Coronary artery (tissue), 2 donors: Measurements from ENCODE around the gene PLEKHB1.

ENCODE experiments used
- DNase-seq: peaks from one replicate; pipeline ENCODE4 v3.0.0-alpha.2; 2017; ENCODE audit warnings: low spot score
- H3K27ac ChIP-seq, 2 donors: fragments of 200-600 bp; sonication (generic); one replicate each; pipeline ENCODE4 v1.5.1; 2016 to 2019
- H3K4me3 ChIP-seq: fragments of 200-600 bp; sonication (generic); 2 replicates; pipeline ENCODE4 v1.5.1; 2016; ENCODE audit warnings: mild to moderate bottlenecking, moderate library complexity
- CTCF ChIP-seq: fragments of 200-600 bp; sonication (generic); IDR thresholded peaks from one replicate; pipeline ENCODE4 v1.5.1; 2019; ENCODE audit warnings: antibody characterized with exemption

PLEKHB1 gene

DNA sequence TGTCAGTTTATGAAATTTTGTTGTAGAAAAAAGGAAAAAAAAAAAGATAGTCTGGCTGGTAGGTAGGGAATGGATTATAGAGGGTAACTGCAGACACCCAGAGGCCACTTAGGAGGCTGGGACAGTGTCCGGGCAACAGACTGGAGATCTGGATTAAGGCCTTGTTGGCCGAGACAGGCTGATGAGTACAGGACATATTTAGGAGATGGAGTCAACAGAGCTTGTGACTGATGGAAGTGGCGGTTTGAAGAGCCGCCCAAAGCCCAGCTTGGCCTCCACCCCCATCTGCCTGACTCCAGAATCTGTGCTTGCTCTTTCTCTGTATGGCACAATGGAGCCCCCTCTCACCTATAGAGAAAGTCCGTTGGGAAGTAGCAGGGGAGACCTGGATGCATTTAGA lies 7.6 kb downstream of the PLEKHB1 start:
- Histone ChIP-seq H3K27ac (no peak overlapping the region), H3K4me3 (no peak overlapping the region)
- no peak for TF ChIP-seq CTCF
- DNase-seq, result no peak

- DNase-seq, result no peak
- H3K4me3 ChIP-seq, result no peak overlapping the region
- TF ChIP-seq CTCF, result no peak
- no peak overlapping the region for H3K27ac ChIP-seq
Observed at GRCh38 chr11:73654482-73655021, 8.2 kb downstream of the PLEKHB1 start.

DNA sequence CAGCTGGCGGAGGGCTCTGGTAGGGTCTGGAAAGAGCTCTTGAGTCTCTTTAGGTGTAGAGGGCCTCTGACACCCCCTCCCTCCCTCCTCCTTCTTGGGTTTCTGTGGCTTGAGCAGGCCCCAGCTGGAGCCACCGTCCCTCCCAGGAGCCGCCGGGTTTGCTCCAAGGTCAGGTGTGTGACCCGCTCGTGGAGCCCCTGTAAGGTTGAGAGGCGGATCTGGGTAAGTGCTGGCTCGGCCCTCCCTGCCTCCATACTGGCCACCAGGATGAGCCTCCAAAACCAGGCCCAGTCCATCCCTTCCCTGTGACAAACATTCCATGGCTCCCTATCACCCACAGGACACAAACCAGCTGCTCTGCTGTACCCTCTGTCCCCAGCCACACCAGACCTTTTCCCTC lies 9.3 kb downstream of the PLEKHB1 start:
- Histone ChIP-seq H3K27ac (no peak overlapping the region), H3K4me3 (no peak overlapping the region)
- DNase-seq, result no peak
- no peak for TF ChIP-seq CTCF

- no peak for DNase-seq
- no peak for TF ChIP-seq CTCF
- H3K4me3 ChIP-seq, result no peak overlapping the region
- H3K27ac ChIP-seq, result no peak overlapping the region
Observed at GRCh38 chr11:73656985-73657384, 10.6 kb downstream of the PLEKHB1 start.

DNA sequence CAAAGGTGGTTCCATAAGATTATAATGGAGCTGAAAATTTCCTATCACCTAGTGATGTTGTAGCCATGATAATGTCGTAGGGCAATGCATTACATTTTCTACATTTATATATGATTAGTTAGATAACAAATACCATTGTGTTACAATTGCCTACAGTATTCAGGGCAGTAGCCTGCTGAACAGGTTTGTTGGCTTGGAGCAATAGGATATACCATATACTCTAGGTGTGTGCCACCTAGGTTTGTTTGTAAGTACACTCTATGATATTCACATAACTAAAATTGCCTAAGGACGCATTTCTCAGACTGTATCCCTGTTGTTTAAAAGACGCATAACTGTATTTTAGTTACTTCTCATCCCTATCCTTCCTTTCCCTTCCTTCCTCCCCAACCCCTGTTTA lies 13.6 kb downstream of the PLEKHB1 start:
- Histone ChIP-seq H3K4me3 (no peak overlapping the region), H3K27ac (no peak overlapping the region)
- DNase-seq, result no peak
- no peak for TF ChIP-seq CTCF

- peak overlapping the region; percentile 62 for H3K4me3 ChIP-seq
- H3K27ac ChIP-seq, result no peak overlapping the region
- DNase-seq, result no peak
- TF ChIP-seq CTCF, result no peak
Observed at GRCh38 chr11:73660497-73661034, 14.2 kb downstream of the PLEKHB1 start.

DNA sequence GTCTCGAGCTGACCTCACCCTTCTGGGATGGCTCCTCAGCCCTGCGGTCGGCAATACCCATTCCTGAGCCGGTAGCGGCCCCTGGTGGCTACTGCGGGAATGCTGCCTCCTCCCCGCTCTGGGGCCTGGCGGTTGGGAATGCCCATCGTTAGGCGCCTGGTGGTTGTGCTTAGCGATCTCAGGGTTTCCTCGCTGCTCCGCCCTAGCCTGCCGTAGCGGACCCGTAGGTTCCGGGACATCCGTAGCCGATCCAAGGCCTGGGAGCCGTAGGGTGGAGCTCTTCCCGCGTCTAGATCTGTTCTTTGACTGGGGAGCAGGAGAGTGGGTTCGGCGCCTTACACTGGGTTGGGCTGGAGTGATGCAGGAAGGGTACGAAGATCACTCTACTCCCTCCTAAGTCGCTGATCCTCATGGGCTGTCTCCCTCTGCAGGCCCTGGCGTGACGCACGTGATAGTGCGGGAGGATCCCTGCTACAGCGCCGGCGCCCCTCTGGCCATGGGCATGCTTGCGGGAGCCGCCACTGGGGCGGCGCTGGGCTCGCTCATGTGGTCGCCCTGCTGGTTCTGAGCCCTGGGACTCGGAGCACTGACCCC lies 14.8 kb downstream of the PLEKHB1 start:
- peak; percentile 97 for TF ChIP-seq CTCF
- Histone ChIP-seq H3K4me3 (peak overlapping the region; percentile 62), H3K27ac (no peak overlapping the region)
- DNase-seq, result peak; percentile 86
